ENCODE results near the gene ATG5.

DNA sequence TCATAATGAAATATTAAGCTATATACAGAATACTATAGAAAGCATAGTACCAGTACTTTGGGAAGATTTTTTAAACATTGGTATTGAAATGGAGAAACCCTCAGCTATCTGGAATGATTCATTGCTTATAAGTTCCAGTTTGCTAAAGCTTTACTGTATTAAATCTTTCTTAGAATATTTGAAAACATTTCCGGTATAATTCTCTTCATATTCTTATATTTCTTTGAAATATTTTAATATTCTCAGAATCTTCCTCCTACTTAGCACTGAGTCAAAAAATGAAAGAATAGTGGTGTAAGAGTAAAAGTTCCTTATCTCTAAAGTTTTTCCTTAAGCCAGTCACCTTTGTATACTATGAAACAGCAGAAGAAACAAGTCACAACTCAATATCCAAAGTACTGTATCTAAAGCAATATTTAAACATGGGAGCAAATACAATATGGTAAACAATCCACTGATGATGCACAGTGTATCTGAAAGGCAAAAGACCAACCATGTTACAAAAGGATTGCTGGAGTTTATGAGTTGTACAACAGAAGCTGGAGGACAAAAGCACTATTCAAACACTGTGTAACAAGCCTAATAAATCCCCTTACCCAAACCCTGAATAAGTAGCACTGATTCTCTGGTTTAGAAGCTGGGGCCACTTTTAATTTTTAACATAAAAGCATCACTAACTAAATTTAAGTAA lies 137.3 kb downstream of the ATG5 start:
- TF ChIP-seq, protein P1, sequence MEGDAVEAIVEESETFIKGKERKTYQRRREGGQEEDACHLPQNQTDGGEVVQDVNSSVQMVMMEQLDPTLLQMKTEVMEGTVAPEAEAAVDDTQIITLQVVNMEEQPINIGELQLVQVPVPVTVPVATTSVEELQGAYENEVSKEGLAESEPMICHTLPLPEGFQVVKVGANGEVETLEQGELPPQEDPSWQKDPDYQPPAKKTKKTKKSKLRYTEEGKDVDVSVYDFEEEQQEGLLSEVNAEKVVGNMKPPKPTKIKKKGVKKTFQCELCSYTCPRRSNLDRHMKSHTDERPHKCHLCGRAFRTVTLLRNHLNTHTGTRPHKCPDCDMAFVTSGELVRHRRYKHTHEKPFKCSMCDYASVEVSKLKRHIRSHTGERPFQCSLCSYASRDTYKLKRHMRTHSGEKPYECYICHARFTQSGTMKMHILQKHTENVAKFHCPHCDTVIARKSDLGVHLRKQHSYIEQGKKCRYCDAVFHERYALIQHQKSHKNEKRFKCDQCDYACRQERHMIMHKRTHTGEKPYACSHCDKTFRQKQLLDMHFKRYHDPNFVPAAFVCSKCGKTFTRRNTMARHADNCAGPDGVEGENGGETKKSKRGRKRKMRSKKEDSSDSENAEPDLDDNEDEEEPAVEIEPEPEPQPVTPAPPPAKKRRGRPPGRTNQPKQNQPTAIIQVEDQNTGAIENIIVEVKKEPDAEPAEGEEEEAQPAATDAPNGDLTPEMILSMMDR (IDR thresholded peaks at IDR 0.05; ENCODE audit: low read depth, low read length, poor library complexity, severe bottlenecking), result no peak
- TF ChIP-seq EZH2phosphoT487 (IDR thresholded peaks at IDR 0.05; ENCODE audit: borderline replicate concordance, low read length), result no peak

All from DOHH2 (cell line).